ENCODE results near the gene ZNF511.
"Not testable (repeated sequence)": the region's sequence is repeated elsewhere in the genome, so short reads cannot be mapped to it uniquely, and the experiment has no call there.

The ZNF511 gene

GRCh38 chr10:133308421-133309099 is at the start of gene ZNF511, which contains the start of gene TUBGCP2:
Gene ZNF511, plus strand, starts transcription at chr10:133308914. Its CDS starts 30 bp downstream, at chr10:133308944.
Gene TUBGCP2, minus strand, starts transcription at chr10:133308872. Its CDS starts 5,931 bp downstream, at chr10:133302941.
- no peak for FAIRE-seq

- no peak for FAIRE-seq
These were observed 49.1 kb upstream of the ZNF511 start for GRCh38 chr10:133259602-133259989.

GRCh38 chr10:133260895-133261725 is 47.6 kb upstream of the ZNF511 start:
- no peak for FAIRE-seq

- FAIRE-seq, result no peak
These were observed 46.9 kb upstream of the ZNF511 start for GRCh38 chr10:133261726-133262325.

GRCh38 chr10:133262696-133263095 is 46.0 kb upstream of the ZNF511 start:
- no peak for FAIRE-seq

GRCh38 chr10:133263674-133264073 is 45.0 kb upstream of the ZNF511 start:
- no peak for FAIRE-seq

GRCh38 chr10:133264461-133264860 is 44.3 kb upstream of the ZNF511 start:
- FAIRE-seq, result no peak

- not testable (repeated sequence) for FAIRE-seq
These were observed 43.7 kb upstream of the ZNF511 start for GRCh38 chr10:133265052-133265451.

- no peak for FAIRE-seq
These were observed 42.5 kb upstream of the ZNF511 start for GRCh38 chr10:133266056-133266795.

- FAIRE-seq, result no peak
These were observed 41.4 kb upstream of the ZNF511 start for GRCh38 chr10:133267293-133267692.

GRCh38 chr10:133267829-133268228 is 40.9 kb upstream of the ZNF511 start:
- FAIRE-seq, result no peak

- no peak for FAIRE-seq
These were observed 40.2 kb upstream of the ZNF511 start for GRCh38 chr10:133268532-133268931.

- FAIRE-seq, result no peak
These were observed 39.3 kb upstream of the ZNF511 start for GRCh38 chr10:133269367-133269766.

GRCh38 chr10:133270204-133270603 is 38.5 kb upstream of the ZNF511 start:
- no peak for FAIRE-seq

- no peak for FAIRE-seq
These were observed 37.9 kb upstream of the ZNF511 start for GRCh38 chr10:133270773-133271297.

GRCh38 chr10:133271521-133272300 is 37.0 kb upstream of the ZNF511 start:
- FAIRE-seq, result no peak

- no peak for FAIRE-seq
These were observed 36.3 kb upstream of the ZNF511 start for GRCh38 chr10:133272301-133272963.

GRCh38 chr10:133272964-133273420 is 35.7 kb upstream of the ZNF511 start:
- FAIRE-seq, result no peak

GRCh38 chr10:133273534-133274143 is 35.1 kb upstream of the ZNF511 start:
- FAIRE-seq, result no peak

Data from islet of Langerhans (tissue), 1 donor.